Neural cell (in vitro differentiated cells): ENCODE results near the gene ZNF280C. TPM values are rescaled to one million over a fixed set of nuclear protein-coding genes. Genes with fewer than 3 reads are reported as not detected.

ENCODE experiments used
- H2AFZ ChIP-seq: fragments of 200-600, 300-800 bp; sonication (generic), shearing (Covaris generic); 2 replicates; pipeline ENCODE4 v1.6.0; 2014; ENCODE audit warnings: low read depth, mild to moderate bottlenecking, antibody characterized with exemption, low read length, moderate library complexity
- H3F3A ChIP-seq: fragments of 200-600 bp; shearing (Covaris generic); 2 replicates; pipeline ENCODE4 v1.6.1; 2016; ENCODE audit warnings: mild to moderate bottlenecking, moderate library complexity, mixed read lengths, antibody characterized with exemption, low read length; ENCODE audit not compliant: insufficient read depth, poor library complexity, severe bottlenecking
- H3K27ac ChIP-seq: fragments of 200-600, 300-800 bp; sonication (generic), shearing (Covaris generic); 2 replicates; pipeline ENCODE4 v1.5.1; 2014; ENCODE audit warnings: mild to moderate bottlenecking, low read length, moderate library complexity
- H3K27me3 ChIP-seq: fragments of 300-800, 200-600 bp; sonication (generic), shearing (Covaris generic); 2 replicates; pipeline ENCODE4 v1.6.0; 2014; ENCODE audit warnings: mild to moderate bottlenecking, low read depth, low read length, moderate library complexity; ENCODE audit not compliant: insufficient read depth
- H3K36me3 ChIP-seq: fragments of 300-800, 200-600 bp; sonication (generic), shearing (Covaris generic); 2 replicates; pipeline ENCODE4 v1.5.1; 2014; ENCODE audit warnings: mild to moderate bottlenecking, antibody characterized with exemption, low read length, moderate library complexity; ENCODE audit not compliant: insufficient read depth
- H3K4me2 ChIP-seq: fragments of 300-800, 200-600 bp; sonication (generic), shearing (Covaris generic); 2 replicates; pipeline ENCODE4 v1.6.0; 2014; ENCODE audit warnings: mild to moderate bottlenecking, low read length
- H3K4me3 ChIP-seq: fragments of 300-800, 200-600 bp; sonication (generic), shearing (Covaris generic); 2 replicates; pipeline ENCODE4 v1.5.1; 2014; ENCODE audit warnings: mild to moderate bottlenecking, low read length, moderate library complexity
- H3K79me2 ChIP-seq: fragments of 200-600 bp; shearing (Covaris generic); replicated peaks from 2 replicates; pipeline ENCODE4 v1.6.0; 2014; ENCODE audit warnings: mild to moderate bottlenecking, low read length, moderate library complexity; ENCODE audit not compliant: insufficient read depth
- H3K9ac ChIP-seq: fragments of 300-800, 200-600 bp; sonication (generic), shearing (Covaris generic); 2 replicates; pipeline ENCODE4 v1.6.1; 2016; ENCODE audit warnings: mild to moderate bottlenecking, low read length, mixed read lengths
- H3K9me2 ChIP-seq: fragments of 200-600 bp; shearing (Covaris generic); 2 replicates; pipeline ENCODE4 v1.6.1; 2016; ENCODE audit warnings: mild to moderate bottlenecking, low read length, mixed read lengths; ENCODE audit not compliant: insufficient read depth
- H3K9me3 ChIP-seq: fragments of 200-600, 300-800 bp; sonication (generic), shearing (Covaris generic); 2 replicates; pipeline ENCODE4 v1.6.1; 2016; ENCODE audit warnings: mild to moderate bottlenecking, mixed run types, low read length, moderate library complexity, mixed read lengths
- H4K20me1 ChIP-seq: fragments of 200-600 bp; shearing (Covaris generic); 2 replicates; pipeline ENCODE4 v1.6.1; 2016; ENCODE audit warnings: mild to moderate bottlenecking, mixed run types; ENCODE audit not compliant: insufficient read depth
- EP300 ChIP-seq: fragments of 450-650 bp; conservative IDR thresholded peaks from 2 replicates; pipeline ENCODE4 v1.6.1; 2014; ENCODE audit warnings: antibody characterized with exemption, mild to moderate bottlenecking, moderate library complexity; ENCODE audit not compliant: poor library complexity, severe bottlenecking
- EZH2 ChIP-seq: fragments of 200-600, 300-800 bp; shearing (Covaris generic), sonication (generic); IDR thresholded peaks from 2 replicates; pipeline ENCODE4 v1.6.1; 2014; ENCODE audit warnings: antibody characterized with exemption, low read length, borderline replicate concordance, mild to moderate bottlenecking; ENCODE audit not compliant: insufficient read depth, poor library complexity, severe bottlenecking
- MXI1 ChIP-seq: fragments of 450-650 bp; conservative IDR thresholded peaks from 2 replicates; pipeline ENCODE4 v1.6.1; 2014; ENCODE audit warnings: antibody characterized with exemption, mild to moderate bottlenecking; ENCODE audit not compliant: poor library complexity, severe bottlenecking
- POLR2AphosphoS5 ChIP-seq: IDR thresholded peaks from 2 replicates; pipeline ENCODE4 v1.6.1; 2012
- RAD21 ChIP-seq: fragments of 450-650 bp; conservative IDR thresholded peaks from 2 replicates; pipeline ENCODE4 v1.6.1; 2014; ENCODE audit warnings: antibody characterized with exemption, mild to moderate bottlenecking, moderate library complexity
- REST ChIP-seq: IDR thresholded peaks from 2 replicates; pipeline ENCODE4 v1.6.1; 2012; ENCODE audit warnings: borderline replicate concordance
- SMC3 ChIP-seq: fragments of 450-650 bp; conservative IDR thresholded peaks from 2 replicates; pipeline ENCODE4 v1.6.1; 2014; ENCODE audit warnings: antibody characterized with exemption, mild to moderate bottlenecking, moderate library complexity; ENCODE audit not compliant: poor library complexity
- TAF1 ChIP-seq: IDR thresholded peaks from 2 replicates; pipeline ENCODE4 v1.6.1; 2012; ENCODE audit warnings: low read depth
- polyA plus RNA-seq: library from polyadenylated mRNA; depleted of rRNA; stranded (reverse); fragments of >200 nt; gene quantifications from 2 replicates; pipeline ENCODE4 v1.2.3, GENCODE V29; 2014
- TF ChIP-seq, protein P1 (sequence below): fragments of 450-650 bp; IDR thresholded peaks from 2 replicates; pipeline ENCODE4 v1.5.1; 2014; ENCODE audit warnings: antibody characterized with exemption, mild to moderate bottlenecking, moderate library complexity; ENCODE audit not compliant: poor library complexity, severe bottlenecking

ZNF280C gene
- polyA plus RNA-seq, 1 donor from 2014 or later = 9.5 TPM

DNA sequence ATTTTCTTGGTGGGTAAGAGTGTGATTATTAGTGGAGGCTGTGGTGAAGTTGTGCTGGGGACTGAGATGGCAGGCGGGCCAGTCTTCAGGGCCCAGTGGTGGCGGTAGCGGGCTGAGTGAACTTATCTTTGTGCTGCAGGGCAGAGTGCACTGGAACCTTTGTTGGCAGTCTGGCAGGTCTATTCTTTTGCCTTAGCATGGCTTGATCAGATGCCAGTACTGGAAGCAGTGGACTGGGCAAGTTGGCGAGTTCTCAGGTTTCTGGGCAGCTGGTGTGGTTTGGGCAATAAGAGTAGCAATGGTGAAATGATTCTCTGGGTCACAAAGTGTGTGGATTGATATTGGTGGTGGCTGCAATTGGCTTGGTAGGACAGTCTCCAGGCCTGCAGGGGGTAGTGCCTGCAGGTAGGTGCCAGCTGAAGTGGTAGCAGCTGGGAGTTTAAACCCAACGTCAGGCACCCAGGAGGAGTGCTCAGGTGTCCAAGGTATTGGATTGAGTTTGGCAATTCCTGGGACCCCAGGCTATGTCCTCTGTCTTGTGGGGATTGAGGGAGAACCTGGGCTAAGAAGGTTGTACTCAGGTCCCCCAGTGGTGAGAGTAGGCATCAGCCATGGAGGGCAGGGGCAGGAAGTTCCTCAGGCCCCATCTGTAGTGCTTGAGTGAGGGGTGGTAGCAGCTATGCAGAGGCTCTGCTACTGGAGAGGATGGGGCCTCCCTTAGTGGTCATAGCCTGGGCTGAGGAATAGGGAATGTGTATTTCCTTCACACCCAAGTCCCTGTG lies 36.1 kb upstream of the ZNF280C start:
- Histone ChIP-seq H3K27ac (no peak overlapping the region), H3K9me3 (no peaks in the 10 kb centered on the region), H3K4me3 (no peak overlapping the region), H3K79me2 (no peaks in the 10 kb centered on the region), H4K20me1 (no peaks in the 10 kb centered on the region), H3F3A (no peaks in the 10 kb centered on the region), H3K9ac (no peak overlapping the region), H3K4me2 (no peak overlapping the region), H3K27me3 (no peaks in the 10 kb centered on the region), H2AFZ (no peak overlapping the region), H3K36me3 (no peaks in the 10 kb centered on the region), H3K9me2 (no peaks in the 10 kb centered on the region)
- TF ChIP-seq EP300 (no peak), SMC3 (no peak)

DNA sequence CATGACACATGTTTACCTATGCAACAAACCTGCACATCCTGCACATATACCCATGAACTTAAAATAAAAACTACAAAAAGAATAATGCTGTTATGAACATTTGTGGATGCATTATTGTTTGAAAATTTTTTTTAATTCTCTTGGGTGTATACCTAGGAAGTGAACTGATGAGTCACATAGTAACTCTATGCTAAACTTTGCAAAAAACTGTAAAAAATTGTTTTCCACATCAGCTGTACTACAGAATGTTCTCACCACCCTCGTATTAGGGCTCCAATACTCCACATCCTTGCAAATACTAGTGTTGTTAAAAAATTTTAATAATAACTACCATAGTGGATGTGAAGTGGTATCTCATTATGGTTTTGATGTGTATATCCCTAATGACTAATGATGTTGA lies 33.3 kb upstream of the ZNF280C start:
- H3K4me2 ChIP-seq = no peak overlapping the region
- no peaks in the 10 kb centered on the region for H3K36me3 ChIP-seq
- no peaks in the 10 kb centered on the region for H3K79me2 ChIP-seq
- no peak overlapping the region for H2AFZ ChIP-seq
- H4K20me1 ChIP-seq = no peaks in the 10 kb centered on the region
- H3K9ac ChIP-seq = no peak overlapping the region
- no peak overlapping the region for H3K27ac ChIP-seq
- no peaks in the 10 kb centered on the region for H3K27me3 ChIP-seq
- H3K9me3 ChIP-seq = no peaks in the 10 kb centered on the region
- no peak overlapping the region for H3K4me3 ChIP-seq
- TF ChIP-seq RAD21 (no peak), EP300 (no peak)
- no peaks in the 10 kb centered on the region for H3F3A ChIP-seq
- H3K9me2 ChIP-seq = no peaks in the 10 kb centered on the region

DNA sequence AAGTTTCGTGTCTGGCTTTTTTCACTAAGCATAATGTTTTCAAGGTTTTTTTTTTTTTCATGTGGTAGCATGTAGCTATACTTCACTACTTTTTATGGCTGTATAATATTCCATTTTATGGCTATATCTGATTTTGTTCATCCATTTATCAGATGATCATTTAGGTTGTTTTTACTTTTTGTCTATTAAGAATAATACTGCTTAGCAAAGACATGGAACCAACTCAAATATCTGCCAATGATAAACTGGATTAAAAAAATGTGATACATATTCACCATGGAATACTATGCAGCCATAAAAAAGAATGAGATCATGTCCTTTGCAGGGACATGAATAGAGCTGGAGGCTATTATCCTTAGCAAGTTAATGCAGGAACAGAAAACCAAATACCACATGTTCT lies 32.7 kb upstream of the ZNF280C start:
- no peaks in the 10 kb centered on the region for H3F3A ChIP-seq
- no peaks in the 10 kb centered on the region for H3K79me2 ChIP-seq
- H3K9me2 ChIP-seq = no peaks in the 10 kb centered on the region
- H3K36me3 ChIP-seq = no peaks in the 10 kb centered on the region
- H3K4me3 ChIP-seq = no peak overlapping the region
- H3K9ac ChIP-seq = no peak overlapping the region
- no peaks in the 10 kb centered on the region for H4K20me1 ChIP-seq
- H3K9me3 ChIP-seq = no peaks in the 10 kb centered on the region
- H3K4me2 ChIP-seq = no peak overlapping the region
- H2AFZ ChIP-seq = no peak overlapping the region
- no peaks in the 10 kb centered on the region for H3K27me3 ChIP-seq
- no peak overlapping the region for H3K27ac ChIP-seq
- TF ChIP-seq EZH2 = no peak
- no peak for TF ChIP-seq REST
- no peak for TF ChIP-seq EP300
- TF ChIP-seq TAF1 = no peak
- no peak for TF ChIP-seq SMC3
- no peak for TF ChIP-seq RAD21
- TF ChIP-seq, protein P1, sequence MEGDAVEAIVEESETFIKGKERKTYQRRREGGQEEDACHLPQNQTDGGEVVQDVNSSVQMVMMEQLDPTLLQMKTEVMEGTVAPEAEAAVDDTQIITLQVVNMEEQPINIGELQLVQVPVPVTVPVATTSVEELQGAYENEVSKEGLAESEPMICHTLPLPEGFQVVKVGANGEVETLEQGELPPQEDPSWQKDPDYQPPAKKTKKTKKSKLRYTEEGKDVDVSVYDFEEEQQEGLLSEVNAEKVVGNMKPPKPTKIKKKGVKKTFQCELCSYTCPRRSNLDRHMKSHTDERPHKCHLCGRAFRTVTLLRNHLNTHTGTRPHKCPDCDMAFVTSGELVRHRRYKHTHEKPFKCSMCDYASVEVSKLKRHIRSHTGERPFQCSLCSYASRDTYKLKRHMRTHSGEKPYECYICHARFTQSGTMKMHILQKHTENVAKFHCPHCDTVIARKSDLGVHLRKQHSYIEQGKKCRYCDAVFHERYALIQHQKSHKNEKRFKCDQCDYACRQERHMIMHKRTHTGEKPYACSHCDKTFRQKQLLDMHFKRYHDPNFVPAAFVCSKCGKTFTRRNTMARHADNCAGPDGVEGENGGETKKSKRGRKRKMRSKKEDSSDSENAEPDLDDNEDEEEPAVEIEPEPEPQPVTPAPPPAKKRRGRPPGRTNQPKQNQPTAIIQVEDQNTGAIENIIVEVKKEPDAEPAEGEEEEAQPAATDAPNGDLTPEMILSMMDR = no peak
- TF ChIP-seq MXI1 = no peak
- no peak for TF ChIP-seq POLR2AphosphoS5
